GM23338 (cell line): Measurements from ENCODE around the gene CD276. TPM values are rescaled to one million over a fixed set of nuclear protein-coding genes. Genes with fewer than 3 reads are reported as not detected.

Source experiments
- ETS1 ChIP-seq: IDR thresholded peaks from 2 replicates; pipeline ENCODE4 v1.6.1; 2016; ENCODE audit warnings: antibody characterized with exemption
- EZH2phosphoT487 ChIP-seq: fragments of 200-600 bp; sonication (generic); IDR thresholded peaks from one replicate; pipeline ENCODE4 v1.8.1; 2018; ENCODE audit warnings: antibody characterized with exemption; ENCODE audit not compliant: unreplicated experiment
- JUNB ChIP-seq: IDR thresholded peaks from one replicate; pipeline ENCODE4 v1.6.1; 2016; ENCODE audit warnings: antibody characterized with exemption; ENCODE audit not compliant: unreplicated experiment
- STAT1 ChIP-seq: IDR thresholded peaks from one replicate; pipeline ENCODE4 v1.6.1; 2016; ENCODE audit warnings: antibody characterized with exemption; ENCODE audit not compliant: unreplicated experiment
- ZNF331 ChIP-seq: fragments of 250-450 bp; sonication (Bioruptor Pico); IDR thresholded peaks from 2 replicates; pipeline ENCODE4 v1.5.0; 2020; ENCODE audit warnings: low read depth, mild to moderate bottlenecking, moderate library complexity
- polyA plus RNA-seq: library from polyadenylated mRNA; unstranded; fragments of >200 nt; fragmentation: Nextera tagmentation; extraction: Ambion mirVana; gene quantifications from 2 replicates; pipeline ENCODE4 v1.2.1, GENCODE V29; 2016
- total RNA-seq: library from RNA; depleted of rRNA; stranded (reverse); fragments of >200 nt; shearing (Covaris generic); gene quantifications from 2 replicates; pipeline ENCODE4 v1.2.3, GENCODE V29; 2014
- TF ChIP-seq, protein P1 (sequence below): fragments of 250-450 bp; sonication (Bioruptor Pico); IDR thresholded peaks from 2 replicates; pipeline ENCODE4 v1.5.0; 2020; ENCODE audit warnings: mild to moderate bottlenecking, moderate library complexity
- TF ChIP-seq, protein P2 (sequence below): IDR thresholded peaks from one replicate; pipeline ENCODE4 v1.6.1; 2018; ENCODE audit warnings: antibody characterized with exemption; ENCODE audit not compliant: unreplicated experiment

Gene CD276
- total and polyA plus RNA-seq, 2 experiments from 2014 or later = 60.9 to 158 TPM

- TF ChIP-seq, protein P1, sequence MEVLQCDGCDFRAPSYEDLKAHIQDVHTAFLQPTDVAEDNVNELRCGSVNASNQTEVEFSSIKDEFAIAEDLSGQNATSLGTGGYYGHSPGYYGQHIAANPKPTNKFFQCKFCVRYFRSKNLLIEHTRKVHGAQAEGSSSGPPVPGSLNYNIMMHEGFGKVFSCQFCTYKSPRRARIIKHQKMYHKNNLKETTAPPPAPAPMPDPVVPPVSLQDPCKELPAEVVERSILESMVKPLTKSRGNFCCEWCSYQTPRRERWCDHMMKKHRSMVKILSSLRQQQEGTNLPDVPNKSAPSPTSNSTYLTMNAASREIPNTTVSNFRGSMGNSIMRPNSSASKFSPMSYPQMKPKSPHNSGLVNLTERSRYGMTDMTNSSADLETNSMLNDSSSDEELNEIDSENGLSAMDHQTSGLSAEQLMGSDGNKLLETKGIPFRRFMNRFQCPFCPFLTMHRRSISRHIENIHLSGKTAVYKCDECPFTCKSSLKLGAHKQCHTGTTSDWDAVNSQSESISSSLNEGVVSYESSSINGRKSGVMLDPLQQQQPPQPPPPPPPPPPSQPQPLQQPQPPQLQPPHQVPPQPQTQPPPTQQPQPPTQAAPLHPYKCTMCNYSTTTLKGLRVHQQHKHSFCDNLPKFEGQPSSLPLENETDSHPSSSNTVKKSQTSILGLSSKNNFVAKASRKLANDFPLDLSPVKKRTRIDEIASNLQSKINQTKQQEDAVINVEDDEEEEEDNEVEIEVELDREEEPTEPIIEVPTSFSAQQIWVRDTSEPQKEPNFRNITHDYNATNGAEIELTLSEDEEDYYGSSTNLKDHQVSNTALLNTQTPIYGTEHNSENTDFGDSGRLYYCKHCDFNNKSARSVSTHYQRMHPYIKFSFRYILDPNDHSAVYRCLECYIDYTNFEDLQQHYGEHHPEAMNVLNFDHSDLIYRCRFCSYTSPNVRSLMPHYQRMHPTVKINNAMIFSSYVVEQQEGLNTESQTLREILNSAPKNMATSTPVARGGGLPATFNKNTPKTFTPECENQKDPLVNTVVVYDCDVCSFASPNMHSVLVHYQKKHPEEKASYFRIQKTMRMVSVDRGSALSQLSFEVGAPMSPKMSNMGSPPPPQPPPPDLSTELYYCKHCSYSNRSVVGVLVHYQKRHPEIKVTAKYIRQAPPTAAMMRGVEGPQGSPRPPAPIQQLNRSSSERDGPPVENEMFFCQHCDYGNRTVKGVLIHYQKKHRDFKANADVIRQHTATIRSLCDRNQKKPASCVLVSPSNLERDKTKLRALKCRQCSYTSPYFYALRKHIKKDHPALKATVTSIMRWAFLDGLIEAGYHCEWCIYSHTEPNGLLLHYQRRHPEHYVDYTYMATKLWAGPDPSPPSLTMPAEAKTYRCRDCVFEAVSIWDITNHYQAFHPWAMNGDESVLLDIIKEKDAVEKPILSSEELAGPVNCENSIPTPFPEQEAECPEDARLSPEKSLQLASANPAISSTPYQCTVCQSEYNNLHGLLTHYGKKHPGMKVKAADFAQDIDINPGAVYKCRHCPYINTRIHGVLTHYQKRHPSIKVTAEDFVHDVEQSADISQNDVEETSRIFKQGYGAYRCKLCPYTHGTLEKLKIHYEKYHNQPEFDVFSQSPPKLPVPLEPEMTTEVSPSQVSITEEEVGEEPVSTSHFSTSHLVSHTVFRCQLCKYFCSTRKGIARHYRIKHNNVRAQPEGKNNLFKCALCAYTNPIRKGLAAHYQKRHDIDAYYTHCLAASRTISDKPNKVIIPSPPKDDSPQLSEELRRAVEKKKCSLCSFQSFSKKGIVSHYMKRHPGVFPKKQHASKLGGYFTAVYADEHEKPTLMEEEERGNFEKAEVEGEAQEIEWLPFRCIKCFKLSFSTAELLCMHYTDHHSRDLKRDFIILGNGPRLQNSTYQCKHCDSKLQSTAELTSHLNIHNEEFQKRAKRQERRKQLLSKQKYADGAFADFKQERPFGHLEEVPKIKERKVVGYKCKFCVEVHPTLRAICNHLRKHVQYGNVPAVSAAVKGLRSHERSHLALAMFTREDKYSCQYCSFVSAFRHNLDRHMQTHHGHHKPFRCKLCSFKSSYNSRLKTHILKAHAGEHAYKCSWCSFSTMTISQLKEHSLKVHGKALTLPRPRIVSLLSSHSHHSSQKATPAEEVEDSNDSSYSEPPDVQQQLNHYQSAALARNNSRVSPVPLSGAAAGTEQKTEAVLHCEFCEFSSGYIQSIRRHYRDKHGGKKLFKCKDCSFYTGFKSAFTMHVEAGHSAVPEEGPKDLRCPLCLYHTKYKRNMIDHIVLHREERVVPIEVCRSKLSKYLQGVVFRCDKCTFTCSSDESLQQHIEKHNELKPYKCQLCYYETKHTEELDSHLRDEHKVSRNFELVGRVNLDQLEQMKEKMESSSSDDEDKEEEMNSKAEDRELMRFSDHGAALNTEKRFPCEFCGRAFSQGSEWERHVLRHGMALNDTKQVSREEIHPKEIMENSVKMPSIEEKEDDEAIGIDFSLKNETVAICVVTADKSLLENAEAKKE (CRISPR knock-in tag) = no peak
- TF ChIP-seq ETS1 = no peak
- TF ChIP-seq, protein P2, sequence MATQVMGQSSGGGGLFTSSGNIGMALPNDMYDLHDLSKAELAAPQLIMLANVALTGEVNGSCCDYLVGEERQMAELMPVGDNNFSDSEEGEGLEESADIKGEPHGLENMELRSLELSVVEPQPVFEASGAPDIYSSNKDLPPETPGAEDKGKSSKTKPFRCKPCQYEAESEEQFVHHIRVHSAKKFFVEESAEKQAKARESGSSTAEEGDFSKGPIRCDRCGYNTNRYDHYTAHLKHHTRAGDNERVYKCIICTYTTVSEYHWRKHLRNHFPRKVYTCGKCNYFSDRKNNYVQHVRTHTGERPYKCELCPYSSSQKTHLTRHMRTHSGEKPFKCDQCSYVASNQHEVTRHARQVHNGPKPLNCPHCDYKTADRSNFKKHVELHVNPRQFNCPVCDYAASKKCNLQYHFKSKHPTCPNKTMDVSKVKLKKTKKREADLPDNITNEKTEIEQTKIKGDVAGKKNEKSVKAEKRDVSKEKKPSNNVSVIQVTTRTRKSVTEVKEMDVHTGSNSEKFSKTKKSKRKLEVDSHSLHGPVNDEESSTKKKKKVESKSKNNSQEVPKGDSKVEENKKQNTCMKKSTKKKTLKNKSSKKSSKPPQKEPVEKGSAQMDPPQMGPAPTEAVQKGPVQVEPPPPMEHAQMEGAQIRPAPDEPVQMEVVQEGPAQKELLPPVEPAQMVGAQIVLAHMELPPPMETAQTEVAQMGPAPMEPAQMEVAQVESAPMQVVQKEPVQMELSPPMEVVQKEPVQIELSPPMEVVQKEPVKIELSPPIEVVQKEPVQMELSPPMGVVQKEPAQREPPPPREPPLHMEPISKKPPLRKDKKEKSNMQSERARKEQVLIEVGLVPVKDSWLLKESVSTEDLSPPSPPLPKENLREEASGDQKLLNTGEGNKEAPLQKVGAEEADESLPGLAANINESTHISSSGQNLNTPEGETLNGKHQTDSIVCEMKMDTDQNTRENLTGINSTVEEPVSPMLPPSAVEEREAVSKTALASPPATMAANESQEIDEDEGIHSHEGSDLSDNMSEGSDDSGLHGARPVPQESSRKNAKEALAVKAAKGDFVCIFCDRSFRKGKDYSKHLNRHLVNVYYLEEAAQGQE = no peak
- TF ChIP-seq ZNF331 = no peak
- TF ChIP-seq STAT1 = no peak
- TF ChIP-seq EZH2phosphoT487 = no peak
- no peak for TF ChIP-seq JUNB
Measured at GRCh38 chr15:73748730-73749129, 64.5 kb downstream of the CD276 start (continued).
